GM12878 (cell line): ENCODE measurements around the gene IFI6. TPM values are rescaled to one million over a fixed set of nuclear protein-coding genes. Genes with fewer than 3 reads are reported as not detected.

ENCODE experiments used
- ATAC-seq: fragments of 200-7000 bp; cut with Tn5 transposase; 3 replicates; pipeline ENCODE4 v1.9.1; 2020; ENCODE audit warnings: mild to moderate bottlenecking, moderate library complexity
- BruUV-seq: library from RNA; stranded (reverse); fragments of 400-500 nt; replicated peaks from 2 replicates; lab custom pipeline; 2021; lab: Mats Ljungman, UMichigan
- CTCF ChIA-PET: fragments of 300-600 bp; sonication (Branson Sonifier 250); formaldehyde crosslinking; extraction: SDS; loops from one replicate; lab custom pipeline; 2021; ENCODE audit warnings: inconsistent platforms; lab: Yijun Ruan, JAX
- POLR2A ChIA-PET: fragments of 350-600 bp; formaldehyde crosslinking; extraction: SDS; loops from one replicate; lab custom pipeline; 2021; ENCODE audit warnings: inconsistent platforms; lab: Charles Lee
- RAD21 ChIA-PET: fragments of 300-600 bp; sonication (Branson Sonifier 250); formaldehyde crosslinking; loops from one replicate; lab custom pipeline; 2023; ENCODE audit warnings: antibody characterized with exemption; ENCODE audit not compliant: unreplicated experiment; lab: Charles Lee
- SMC1A ChIA-PET: fragments of 300-600 bp; sonication (Branson Sonifier 250); formaldehyde crosslinking; loops from one replicate; lab custom pipeline; 2023; ENCODE audit not compliant: unreplicated experiment, uncharacterized antibody; lab: Charles Lee
- DNase-seq: peaks from one replicate; pipeline ENCODE4 v3.0.0-alpha.2; 2011; ENCODE audit warnings: low read depth, low spot score
- FAIRE-seq: peaks from 3 replicates; lab custom pipeline; 2011; peaks lifted over from hg19 to GRCh38; lab: Jason Lieb, UNC
- H2AFZ ChIP-seq: 2 replicates; pipeline ENCODE4 v1.6.0; 2011; ENCODE audit warnings: low read depth, low read length, control low read depth; ENCODE audit not compliant: control insufficient read depth
- H3K27ac ChIP-seq: 2 replicates; pipeline ENCODE4 v1.5.1; 2011; ENCODE audit warnings: control low read depth; ENCODE audit not compliant: control insufficient read depth, insufficient read depth
- H3K27me3 ChIP-seq, 2 experiments: replicated peaks in 1 of 2; 2 replicates each; pipeline versions ENCODE4 v1.6.0 to v1.6.1; 2011; ENCODE audit warnings: low read length in 1 of 2; ENCODE audit not compliant: control insufficient read depth in 2 of 2, insufficient read depth in 2 of 2
- H3K36me3 ChIP-seq, 2 experiments: 2 replicates each; pipeline ENCODE4 v1.5.1; 2011; ENCODE audit warnings: low read length in 1 of 2; ENCODE audit not compliant: control insufficient read depth in 2 of 2, insufficient read depth in 2 of 2
- H3K4me1 ChIP-seq: 2 replicates; pipeline ENCODE4 v1.6.1; 2011; ENCODE audit warnings: mild to moderate bottlenecking, low read length, moderate library complexity, mixed read lengths; ENCODE audit not compliant: control insufficient read depth, insufficient read depth
- H3K4me2 ChIP-seq: 2 replicates; pipeline ENCODE4 v1.6.0; 2011; ENCODE audit warnings: control low read depth; ENCODE audit not compliant: control insufficient read depth, insufficient read depth
- H3K4me3 ChIP-seq: fragments of 200-600 bp; sonication (generic); 2 replicates; pipeline ENCODE4 v1.5.1; 2016
- H3K79me2 ChIP-seq: 2 replicates; pipeline ENCODE4 v1.6.0; 2011; ENCODE audit warnings: low read length; ENCODE audit not compliant: control insufficient read depth, insufficient read depth
- H3K9ac ChIP-seq: 2 replicates; pipeline ENCODE4 v1.8.0; 2011; ENCODE audit warnings: low read length, control low read depth, mixed read lengths; ENCODE audit not compliant: control insufficient read depth, insufficient read depth
- H3K9me3 ChIP-seq: replicated peaks from 3 replicates; pipeline ENCODE4 v1.5.1; 2011; ENCODE audit warnings: mild to moderate bottlenecking, low read length; ENCODE audit not compliant: control insufficient read depth, insufficient read depth
- H4K20me1 ChIP-seq: 2 replicates; pipeline ENCODE4 v1.6.0; 2011; ENCODE audit not compliant: control insufficient read depth, insufficient read depth
- ATF3 ChIP-seq: IDR thresholded peaks from 2 replicates; pipeline ENCODE4 v1.6.1; 2011; ENCODE audit warnings: low read depth, mild to moderate bottlenecking, low read length, moderate library complexity, borderline replicate concordance; ENCODE audit errors: extremely low read depth
- EED ChIP-seq: sonication (generic); IDR thresholded peaks from 2 replicates; pipeline ENCODE4 v1.6.1; 2016; ENCODE audit warnings: antibody characterized with exemption, low read depth
- EZH2 ChIP-seq: IDR thresholded peaks from 2 replicates; pipeline ENCODE4 v1.6.1; 2012; ENCODE audit warnings: low read depth, mild to moderate bottlenecking, control low read depth, inconsistent platforms, low read length, borderline replicate concordance; ENCODE audit not compliant: control insufficient read depth
- GABPA ChIP-seq: IDR thresholded peaks from 2 replicates; pipeline ENCODE4 v1.6.1; 2014; ENCODE audit warnings: antibody characterized with exemption, low read depth, mild to moderate bottlenecking, inconsistent platforms
- MYB ChIP-seq: fragments of 150-350 bp; IDR thresholded peaks from 2 replicates; pipeline ENCODE4 v1.6.1; 2014; ENCODE audit warnings: mild to moderate bottlenecking, low read depth, low read length, borderline replicate concordance
- NFYB ChIP-seq: IDR thresholded peaks from 2 replicates; pipeline ENCODE4 v1.6.1; 2011; ENCODE audit warnings: low read depth, mild to moderate bottlenecking, low read length, improper control_type of control experiment, moderate library complexity; ENCODE audit not compliant: insufficient read depth
- POLR2A ChIP-seq: IDR thresholded peaks from 2 replicates; pipeline ENCODE4 v1.6.1; 2011; ENCODE audit warnings: low read depth, mild to moderate bottlenecking, low read length
- RAD21 ChIP-seq: IDR thresholded peaks from 2 replicates; pipeline ENCODE4 v1.6.1; 2011; ENCODE audit warnings: mild to moderate bottlenecking, low read depth, low read length, moderate library complexity; ENCODE audit not compliant: insufficient read depth
- RCOR1 ChIP-seq: conservative IDR thresholded peaks from 2 replicates; pipeline ENCODE4 v1.6.1; 2012; ENCODE audit warnings: low read depth, low read length, improper control_type of control experiment
- SUZ12 ChIP-seq: fragments of 200-600 bp; sonication (generic); IDR thresholded peaks from one replicate; pipeline ENCODE4 v1.6.1; 2018; ENCODE audit warnings: antibody characterized with exemption, mild to moderate bottlenecking; ENCODE audit not compliant: unreplicated experiment
- TCF3 ChIP-seq: IDR thresholded peaks from 2 replicates; pipeline ENCODE4 v1.6.1; 2012; ENCODE audit warnings: low read depth, mild to moderate bottlenecking, low read length, borderline replicate concordance; ENCODE audit not compliant: insufficient read depth
- WGBS: methylation state at CpG from one replicate; pipeline ENCODE4 v1.1.6; 2016; ENCODE audit warnings: low lambda C conversion rate; ENCODE audit not compliant: insufficient replicate concordance, insufficient coverage; ENCODE audit errors: missing lambda C conversion rate; 5-methylcytosine and 5-hydroxymethylcytosine counted together
- in situ Hi-C: fragments of 300-500 bp; cut with MboI; formaldehyde crosslinking; loops from 9 replicates; pipeline ENCODE4 v1.14.3; 2018; ENCODE audit warnings: mixed read lengths
- intact Hi-C: fragments of 100-400 bp; cut with micrococcal nuclease; formaldehyde crosslinking; loops from one replicate; pipeline ENCODE4 v1.14.2; 2022; ENCODE audit not compliant: unreplicated experiment
- polyA plus RNA-seq, 11 experiments: library from polyadenylated mRNA; depleted of rRNA in 4 of 11; unstranded in 6 of 11; stranded (reverse) in 5 of 11; fragments of >200 nt; fragmentation: Nextera tagmentation in 4 of 11; fragmentation: Illumina TruSeq in 1 of 11; extraction: Ambion mirVana in 4 of 11; extraction: Trizol in 1 of 11; gene quantifications; 1 replicate in 1 of 11; 2 replicates in 10 of 11; pipeline versions ENCODE4 v1.2.1 to v1.2.3, GENCODE V29; 2011 to 2016; ENCODE audit warnings: inconsistent platforms in 2 of 11, missing spikeins in 2 of 11, low read depth in 1 of 11
- total RNA-seq, 4 experiments: library from RNA; depleted of rRNA in 3 of 4; stranded (reverse); fragments of >200 nt in 3 of 4; fragmentation: Illumina TruSeq in 1 of 4; extraction: Trizol in 1 of 4; gene quantifications; 2 replicates each; pipeline versions ENCODE4 v1.2.1 to v1.2.3, GENCODE V29; 2013 to 2021
- TF ChIP-seq, protein P1 (sequence below): fragments of 450-650 bp; conservative IDR thresholded peaks from 2 replicates; pipeline ENCODE4 v1.6.1; 2017; ENCODE audit warnings: mild to moderate bottlenecking, moderate library complexity
- TF ChIP-seq, protein P2 (sequence below): IDR thresholded peaks from 2 replicates; pipeline ENCODE4 v1.6.1; 2012; ENCODE audit warnings: low read length, inconsistent platforms

The IFI6 gene
- total and polyA plus RNA-seq, 10 of the 15 experiments (the other 5 are each of a cell fraction or from before 2014, with no cell fraction given), result 5.6 to 123 (median 69.0) TPM

- ATAC-seq, result no peak
- no peak for TF ChIP-seq RAD21
- no peak for TF ChIP-seq SUZ12
- TF ChIP-seq, protein P1, sequence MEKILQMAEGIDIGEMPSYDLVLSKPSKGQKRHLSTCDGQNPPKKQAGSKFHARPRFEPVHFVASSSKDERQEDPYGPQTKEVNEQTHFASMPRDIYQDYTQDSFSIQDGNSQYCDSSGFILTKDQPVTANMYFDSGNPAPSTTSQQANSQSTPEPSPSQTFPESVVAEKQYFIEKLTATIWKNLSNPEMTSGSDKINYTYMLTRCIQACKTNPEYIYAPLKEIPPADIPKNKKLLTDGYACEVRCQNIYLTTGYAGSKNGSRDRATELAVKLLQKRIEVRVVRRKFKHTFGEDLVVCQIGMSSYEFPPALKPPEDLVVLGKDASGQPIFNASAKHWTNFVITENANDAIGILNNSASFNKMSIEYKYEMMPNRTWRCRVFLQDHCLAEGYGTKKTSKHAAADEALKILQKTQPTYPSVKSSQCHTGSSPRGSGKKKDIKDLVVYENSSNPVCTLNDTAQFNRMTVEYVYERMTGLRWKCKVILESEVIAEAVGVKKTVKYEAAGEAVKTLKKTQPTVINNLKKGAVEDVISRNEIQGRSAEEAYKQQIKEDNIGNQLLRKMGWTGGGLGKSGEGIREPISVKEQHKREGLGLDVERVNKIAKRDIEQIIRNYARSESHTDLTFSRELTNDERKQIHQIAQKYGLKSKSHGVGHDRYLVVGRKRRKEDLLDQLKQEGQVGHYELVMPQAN, result no peak
- no peak for TF ChIP-seq EZH2
- no peak for TF ChIP-seq GABPA
- TF ChIP-seq, protein P2, sequence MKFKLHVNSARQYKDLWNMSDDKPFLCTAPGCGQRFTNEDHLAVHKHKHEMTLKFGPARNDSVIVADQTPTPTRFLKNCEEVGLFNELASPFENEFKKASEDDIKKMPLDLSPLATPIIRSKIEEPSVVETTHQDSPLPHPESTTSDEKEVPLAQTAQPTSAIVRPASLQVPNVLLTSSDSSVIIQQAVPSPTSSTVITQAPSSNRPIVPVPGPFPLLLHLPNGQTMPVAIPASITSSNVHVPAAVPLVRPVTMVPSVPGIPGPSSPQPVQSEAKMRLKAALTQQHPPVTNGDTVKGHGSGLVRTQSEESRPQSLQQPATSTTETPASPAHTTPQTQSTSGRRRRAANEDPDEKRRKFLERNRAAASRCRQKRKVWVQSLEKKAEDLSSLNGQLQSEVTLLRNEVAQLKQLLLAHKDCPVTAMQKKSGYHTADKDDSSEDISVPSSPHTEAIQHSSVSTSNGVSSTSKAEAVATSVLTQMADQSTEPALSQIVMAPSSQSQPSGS, result no peak
- TF ChIP-seq ATF3, result no peak
- no peak for TF ChIP-seq EED
- TF ChIP-seq MYB, result no peak
- TF ChIP-seq NFYB, result no peak
- TF ChIP-seq TCF3, result no peak
- no peak for TF ChIP-seq POLR2A
- TF ChIP-seq RCOR1, result no peak
- Histone ChIP-seq H3K4me1 (peaks cover 50% of the 10 kb centered on the region), H3K36me3 (peaks cover 0 to 4% of the 10 kb centered on the region in 2 experiments; a peak in 1 of 4 replicates), H3K4me2 (no peak overlapping the region), H4K20me1 (no peaks in the 10 kb centered on the region), H3K27me3 (no peaks in the 10 kb centered on the region), H3K9me3 (no peaks in the 10 kb centered on the region), H3K79me2 (no peaks in the 10 kb centered on the region), H3K4me3 (no peak overlapping the region), H2AFZ (no peak overlapping the region), H3K9ac (no peak overlapping the region), H3K27ac (peak overlapping the region; percentile 87)
- POLR2A ChIA-PET, result interaction anchor here (0.8 to 5.9 kb wide), 12 partner anchors 10 to 245 kb away, joined by 3 to 141 read pairs (median 6); partner anchors contain the start of genes AHDC1, FGR, IFI6 and STX12
- SMC1A ChIA-PET, result interaction anchor here (0.8 to 8.0 kb wide), 12 partner anchors 11 to 230 kb away, joined by 3 to 248 read pairs (median 14); partner anchors contain the start of gene AHDC1
- intact Hi-C loops, result loop anchor here (2.0 to 10.0 kb wide), 4 partner anchors 105 to 361 kb away; partner anchors contain the start of gene TMEM222
- RAD21 ChIA-PET, result interaction anchor here (0.7 to 8.8 kb wide), 18 partner anchors 10 to 270 kb away, joined by 3 to 268 read pairs (median 8); partner anchors contain the start of genes AHDC1, FAM76A, FGR and GPR3
- WGBS, result 93% methylated on average over 8 of the region's 8 CpGs
- CTCF ChIA-PET, result interaction anchor here (0.6 to 8.8 kb wide), 17 partner anchors 8 to 267 kb away, joined by 3 to 327 read pairs (median 10); partner anchors contain the start of genes AHDC1, FGR and IFI6
- DNase-seq, result no peak
- in situ Hi-C loops, result loop anchor here (5.0 kb wide), 4 partner anchors 54 to 359 kb away; no protein-coding TSS in a partner anchor
- FAIRE-seq, result no peak
- BruUV-seq, result no TSS peak
Measured at GRCh38 chr1:27661412-27662075, 10.4 kb downstream of the IFI6 start.
